A549 (cell line): Measurements from ENCODE around the gene NECAB3. TPM values are rescaled to one million over a fixed set of nuclear protein-coding genes. Genes with fewer than 3 reads are reported as not detected.

ENCODE experiments used
- ATAC-seq, 2 experiments: fragments of 200-7000 bp in 1 of 2; fragments of >200 bp in 1 of 2; cut with Nextera tagmentation in 1 of 2; cut with Tn5 transposase in 1 of 2; 3 replicates each; pipeline versions ENCODE4 v1.8.0 to v1.9.1; 2018 to 2020; ENCODE audit warnings: mild to moderate bottlenecking in 1 of 2, moderate library complexity in 1 of 2
- CTCF ChIA-PET: fragments of 300-600 bp; sonication (Branson Sonifier 250); formaldehyde crosslinking; extraction: SDS; loops from one replicate; lab custom pipeline; 2021; ENCODE audit warnings: antibody characterized with exemption, inconsistent platforms; lab: Yijun Ruan, JAX
- POLR2A ChIA-PET: fragments of 350-600 bp; formaldehyde crosslinking; extraction: SDS; loops from one replicate; lab custom pipeline; 2021; ENCODE audit warnings: antibody characterized with exemption, inconsistent platforms; lab: Yijun Ruan, JAX
- DNase-seq, 2 experiments: peaks; one replicate each; pipeline versions ENCODE4 v3.0.0 to v3.0.0-alpha.2; 2011 to 2016; ENCODE audit warnings: low read depth in 1 of 2, low spot score in 1 of 2
- FAIRE-seq: peaks from 2 replicates; lab custom pipeline; 2011; peaks lifted over from hg19 to GRCh38; lab: Jason Lieb, UNC
- H3K27ac ChIP-seq, 2 experiments: fragments of >200 bp; sonication (Bioruptor Twin); formaldehyde crosslinking; 3 replicates each; pipeline ENCODE4 v1.5.1; 2016 to 2017
- H3K4me1 ChIP-seq: fragments of >200 bp; sonication (Bioruptor Twin); formaldehyde crosslinking; 3 replicates; pipeline ENCODE4 v1.6.1; 2016
- H3K4me2 ChIP-seq: fragments of >200 bp; sonication (Bioruptor Twin); formaldehyde crosslinking; 3 replicates; pipeline ENCODE4 v1.6.1; 2016
- H3K4me3 ChIP-seq: fragments of >200 bp; sonication (Bioruptor Twin); formaldehyde crosslinking; 3 replicates; pipeline ENCODE4 v1.5.1; 2016
- H3K9me3 ChIP-seq: fragments of >200 bp; sonication (Bioruptor Twin); formaldehyde crosslinking; 3 replicates; pipeline ENCODE4 v1.6.1; 2016
- CBX2 ChIP-seq: fragments of 200-600 bp; sonication (generic); IDR thresholded peaks from 2 replicates; pipeline ENCODE4 v1.6.1; 2016; ENCODE audit warnings: low read depth, mild to moderate bottlenecking, borderline replicate concordance
- CHD2 ChIP-seq: fragments of 150-350 bp; IDR thresholded peaks from 2 replicates; pipeline ENCODE4 v1.6.1; 2014; ENCODE audit warnings: low read length; ENCODE audit not compliant: partially characterized antibody
- CHD4 ChIP-seq: fragments of 200-600 bp; sonication (generic); IDR thresholded peaks from 2 replicates; pipeline ENCODE4 v1.6.1; 2016; ENCODE audit warnings: antibody characterized with exemption, mild to moderate bottlenecking, borderline replicate concordance
- EHF ChIP-seq: fragments of 250-450 bp; sonication (Bioruptor Pico); IDR thresholded peaks from 2 replicates; pipeline ENCODE4 v1.5.0; 2020; ENCODE audit warnings: mild to moderate bottlenecking
- ELK1 ChIP-seq: fragments of 150-350 bp; IDR thresholded peaks from 2 replicates; pipeline ENCODE4 v1.6.1; 2014; ENCODE audit warnings: low read depth, mild to moderate bottlenecking, low read length
- ESRRA ChIP-seq: fragments of 150-350 bp; IDR thresholded peaks from 2 replicates; pipeline ENCODE4 v1.6.1; 2014; ENCODE audit warnings: mild to moderate bottlenecking, low read length, borderline replicate concordance
- FOSB ChIP-seq: fragments of 250-450 bp; sonication (Bioruptor Pico); IDR thresholded peaks from 2 replicates; pipeline ENCODE4 v1.5.0; 2020; ENCODE audit warnings: mild to moderate bottlenecking, moderate library complexity
- FOSL2 ChIP-seq, 2 experiments: fragments of 450-650 bp in 1 of 2; fragments of >200 bp in 1 of 2; sonication (Bioruptor Twin) in 1 of 2; formaldehyde crosslinking; IDR thresholded peaks; 2 replicates each; pipeline versions ENCODE4 v1.5.0 to v1.6.1; 2016 to 2020; ENCODE audit warnings: mild to moderate bottlenecking in 1 of 2, moderate library complexity in 1 of 2
- HES2 ChIP-seq: fragments of >200 bp; sonication (Bioruptor Twin); formaldehyde crosslinking; IDR thresholded peaks from 2 replicates; pipeline ENCODE4 v1.6.1; 2016
- HEYL ChIP-seq: fragments of 250-450 bp; sonication (Bioruptor Pico); IDR thresholded peaks from 2 replicates; pipeline ENCODE4 v1.8.0; 2021; ENCODE audit warnings: mild to moderate bottlenecking, moderate library complexity
- HOXA7 ChIP-seq: fragments of 250-450 bp; sonication (Bioruptor Pico); IDR thresholded peaks from 2 replicates; pipeline ENCODE4 v1.5.0; 2020; ENCODE audit warnings: mild to moderate bottlenecking, moderate library complexity
- HOXB5 ChIP-seq: fragments of 250-450 bp; sonication (Bioruptor Pico); IDR thresholded peaks from 2 replicates; pipeline ENCODE4 v1.5.0; 2020; ENCODE audit warnings: mild to moderate bottlenecking, moderate library complexity
- JUN ChIP-seq, 2 experiments: fragments of >200 bp; sonication (Bioruptor Twin); formaldehyde crosslinking; IDR thresholded peaks; 2 replicates in 1 of 2; 3 replicates in 1 of 2; pipeline ENCODE4 v1.6.1; 2016 to 2017
- JUNB ChIP-seq: fragments of >200 bp; sonication (Bioruptor Twin); formaldehyde crosslinking; IDR thresholded peaks from 2 replicates; pipeline ENCODE4 v1.6.1; 2016
- KDM1A ChIP-seq: fragments of 200-600 bp; sonication (generic); IDR thresholded peaks from 2 replicates; pipeline ENCODE4 v1.6.1; 2016; ENCODE audit warnings: low read depth, mild to moderate bottlenecking
- KDM5A ChIP-seq: fragments of 200-600 bp; sonication (generic); IDR thresholded peaks from 2 replicates; pipeline ENCODE4 v1.6.1; 2016; ENCODE audit warnings: antibody characterized with exemption, mild to moderate bottlenecking
- MAZ ChIP-seq: fragments of 150-350 bp; IDR thresholded peaks from 2 replicates; pipeline ENCODE4 v1.6.1; 2014; ENCODE audit warnings: antibody characterized with exemption, low read depth, low read length, borderline replicate concordance
- NFE2L2 ChIP-seq: fragments of 150-350 bp; conservative IDR thresholded peaks from 2 replicates; pipeline ENCODE4 v1.6.1; 2014; ENCODE audit warnings: low read length
- NR3C1 ChIP-seq: fragments of >200 bp; sonication (Bioruptor Twin); formaldehyde crosslinking; IDR thresholded peaks from 3 replicates; pipeline ENCODE4 v1.6.1; 2017
- POLR2AphosphoS2 ChIP-seq: conservative IDR thresholded peaks from 2 replicates; pipeline ENCODE4 v1.6.1; 2012; ENCODE audit warnings: low read length, improper control_type of control experiment, inconsistent platforms
- RARB ChIP-seq: fragments of 250-450 bp; sonication (Bioruptor Pico); IDR thresholded peaks from 2 replicates; pipeline ENCODE4 v1.8.0; 2021; ENCODE audit warnings: mild to moderate bottlenecking, moderate library complexity
- RNF2 ChIP-seq: fragments of 200-600 bp; sonication (generic); IDR thresholded peaks from 2 replicates; pipeline ENCODE4 v1.6.1; 2016; ENCODE audit warnings: low read depth, mild to moderate bottlenecking, antibody characterized with exemption, moderate library complexity, borderline replicate concordance
- SMC3 ChIP-seq: fragments of >200 bp; sonication (Bioruptor Twin); formaldehyde crosslinking; IDR thresholded peaks from 3 replicates; pipeline ENCODE4 v1.6.1; 2018; ENCODE audit warnings: inconsistent platforms
- SREBF2 ChIP-seq: fragments of 450-650 bp; IDR thresholded peaks from 2 replicates; pipeline ENCODE4 v1.6.1; 2014; ENCODE audit warnings: mild to moderate bottlenecking, moderate library complexity
- TFCP2L1 ChIP-seq: fragments of 250-450 bp; sonication (Bioruptor Pico); IDR thresholded peaks from 2 replicates; pipeline ENCODE4 v1.5.0; 2021; ENCODE audit warnings: mild to moderate bottlenecking
- ZFP36 ChIP-seq: fragments of 450-650 bp; IDR thresholded peaks from 2 replicates; pipeline ENCODE4 v1.6.1; 2014; ENCODE audit warnings: borderline replicate concordance; ENCODE audit not compliant: partially characterized antibody
- WGBS: methylation state at CpG from one replicate; pipeline ENCODE4 v1.1.6; 2017; ENCODE audit errors: missing lambda C conversion rate; 5-methylcytosine and 5-hydroxymethylcytosine counted together
- polyA plus RNA-seq, 4 experiments: library from polyadenylated mRNA; depleted of rRNA in 3 of 4; stranded (reverse); fragments of >200 nt; fragmentation: RNase III in 1 of 4; extraction: RNeasy Plus Mini Kit Qiagen cat#74134 plus additional on column Dnase treatment in 1 of 4; gene quantifications; 2 replicates in 3 of 4; 3 replicates in 1 of 4; pipeline ENCODE4 v1.2.3, GENCODE V29; 2011 to 2017
- TF ChIP-seq, protein P1 (sequence below): fragments of 200-600 bp; sonication (generic); IDR thresholded peaks from 2 replicates; pipeline ENCODE4 v1.6.1; 2016; ENCODE audit warnings: antibody characterized with exemption, mild to moderate bottlenecking, moderate library complexity
- TF ChIP-seq, protein P2 (sequence below): IDR thresholded peaks from 2 replicates; pipeline ENCODE4 v1.6.1; 2012
- TF ChIP-seq, protein P3 (sequence below): IDR thresholded peaks from 2 replicates; pipeline ENCODE4 v1.6.1; 2012; ENCODE audit warnings: low read depth, borderline replicate concordance
- TF ChIP-seq, protein P4 (sequence below): fragments of 450-650 bp; IDR thresholded peaks from 2 replicates; pipeline ENCODE4 v1.6.1; 2014; ENCODE audit warnings: antibody characterized with exemption

Gene NECAB3
- polyA plus RNA-seq, 2 of the 4 experiments (the other 2 are of a cell fraction): 9.3 to 19.3 TPM

DNA sequence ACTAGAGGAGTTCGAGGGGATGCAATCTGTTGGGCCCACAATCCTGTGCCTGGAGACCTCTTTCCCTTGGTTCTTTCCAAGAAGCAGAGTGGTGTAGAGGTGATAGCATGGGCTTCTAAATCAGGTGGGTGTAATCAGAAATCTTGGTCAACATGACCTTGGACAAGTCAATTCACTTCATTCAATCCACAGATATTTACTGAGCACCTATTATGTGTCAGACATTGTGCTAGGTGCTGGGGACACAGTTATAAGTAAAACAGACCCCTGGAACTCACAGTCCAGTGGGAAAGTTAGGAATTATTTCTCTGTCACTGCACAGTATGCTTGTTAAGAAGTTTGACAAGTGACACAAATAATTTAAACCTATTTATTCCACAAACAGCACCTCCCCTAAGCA lies 15.3 kb upstream of the NECAB3 start:
- Histone ChIP-seq H3K4me2 (no peak overlapping the region), H3K27ac (no peak overlapping the region), H3K4me3 (no peak overlapping the region), H3K4me1 (peaks cover 13% of the 10 kb centered on the region), H3K9me3 (no peaks in the 10 kb centered on the region)
- WGBS: 86% methylated on average over 1 of the region's 1 CpG
- FAIRE-seq (no peak), DNase-seq (no peak), ATAC-seq (no peak)
- ChIA-PET POLR2A (no interaction called here), CTCF (interaction anchor here (0.9 to 1.6 kb wide), 2 partner anchors 9 to 132 kb away, joined by 3 to 4 read pairs; no protein-coding TSS in a partner anchor)
- no peak for TF ChIP-seq NFE2L2
- no peak for TF ChIP-seq EHF (CRISPR knock-in tag)
- TF ChIP-seq ESRRA: no peak
- TF ChIP-seq JUNB: no peak
- TF ChIP-seq POLR2AphosphoS2: no peak
- no peak for TF ChIP-seq FOSL2 (IDR thresholded peaks at IDR 0.05)
- no peak for TF ChIP-seq FOSL2 (CRISPR knock-in tag; IDR thresholded peaks at IDR 0.05)
- TF ChIP-seq RARB (CRISPR knock-in tag): no peak
- no peak for TF ChIP-seq CBX2
- no peak for TF ChIP-seq MAZ
- TF ChIP-seq CHD2: no peak
- no peak for TF ChIP-seq FOSB (CRISPR knock-in tag)
- no peak for TF ChIP-seq SREBF2
- TF ChIP-seq HOXB5 (CRISPR knock-in tag): no peak
- TF ChIP-seq KDM5A: no peak
- no peak for TF ChIP-seq KDM1A
- TF ChIP-seq, protein P1, sequence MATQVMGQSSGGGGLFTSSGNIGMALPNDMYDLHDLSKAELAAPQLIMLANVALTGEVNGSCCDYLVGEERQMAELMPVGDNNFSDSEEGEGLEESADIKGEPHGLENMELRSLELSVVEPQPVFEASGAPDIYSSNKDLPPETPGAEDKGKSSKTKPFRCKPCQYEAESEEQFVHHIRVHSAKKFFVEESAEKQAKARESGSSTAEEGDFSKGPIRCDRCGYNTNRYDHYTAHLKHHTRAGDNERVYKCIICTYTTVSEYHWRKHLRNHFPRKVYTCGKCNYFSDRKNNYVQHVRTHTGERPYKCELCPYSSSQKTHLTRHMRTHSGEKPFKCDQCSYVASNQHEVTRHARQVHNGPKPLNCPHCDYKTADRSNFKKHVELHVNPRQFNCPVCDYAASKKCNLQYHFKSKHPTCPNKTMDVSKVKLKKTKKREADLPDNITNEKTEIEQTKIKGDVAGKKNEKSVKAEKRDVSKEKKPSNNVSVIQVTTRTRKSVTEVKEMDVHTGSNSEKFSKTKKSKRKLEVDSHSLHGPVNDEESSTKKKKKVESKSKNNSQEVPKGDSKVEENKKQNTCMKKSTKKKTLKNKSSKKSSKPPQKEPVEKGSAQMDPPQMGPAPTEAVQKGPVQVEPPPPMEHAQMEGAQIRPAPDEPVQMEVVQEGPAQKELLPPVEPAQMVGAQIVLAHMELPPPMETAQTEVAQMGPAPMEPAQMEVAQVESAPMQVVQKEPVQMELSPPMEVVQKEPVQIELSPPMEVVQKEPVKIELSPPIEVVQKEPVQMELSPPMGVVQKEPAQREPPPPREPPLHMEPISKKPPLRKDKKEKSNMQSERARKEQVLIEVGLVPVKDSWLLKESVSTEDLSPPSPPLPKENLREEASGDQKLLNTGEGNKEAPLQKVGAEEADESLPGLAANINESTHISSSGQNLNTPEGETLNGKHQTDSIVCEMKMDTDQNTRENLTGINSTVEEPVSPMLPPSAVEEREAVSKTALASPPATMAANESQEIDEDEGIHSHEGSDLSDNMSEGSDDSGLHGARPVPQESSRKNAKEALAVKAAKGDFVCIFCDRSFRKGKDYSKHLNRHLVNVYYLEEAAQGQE: no peak

- CTCF ChIA-PET: interaction anchor here (0.9 to 1.6 kb wide), 2 partner anchors 8 to 131 kb away, joined by 3 to 4 read pairs; no protein-coding TSS in a partner anchor
- Histone ChIP-seq H3K27ac (no peak overlapping the region), H3K4me2 (no peak overlapping the region), H3K9me3 (no peaks in the 10 kb centered on the region), H3K4me1 (peaks cover 18% of the 10 kb centered on the region), H3K4me3 (no peak overlapping the region)
- no peak for FAIRE-seq
- POLR2A ChIA-PET: no interaction called here
- 91% methylated on average over 3 of the region's 3 CpGs for WGBS
- no peak for DNase-seq
- ATAC-seq: no peak
- TF ChIP-seq CHD2 (no peak), HEYL (CRISPR knock-in tag) (no peak), HES2 (no peak), SMC3 (no peak), SREBF2 (no peak), TFCP2L1 (CRISPR knock-in tag) (no peak), ZFP36 (no peak), RNF2 (no peak), CHD4 (no peak), JUN (IDR thresholded peaks at IDR 0.05) (no peak), ELK1 (no peak), HOXA7 (CRISPR knock-in tag) (no peak), NR3C1 (no peak), CBX2 (no peak)
- TF ChIP-seq, protein P2, sequence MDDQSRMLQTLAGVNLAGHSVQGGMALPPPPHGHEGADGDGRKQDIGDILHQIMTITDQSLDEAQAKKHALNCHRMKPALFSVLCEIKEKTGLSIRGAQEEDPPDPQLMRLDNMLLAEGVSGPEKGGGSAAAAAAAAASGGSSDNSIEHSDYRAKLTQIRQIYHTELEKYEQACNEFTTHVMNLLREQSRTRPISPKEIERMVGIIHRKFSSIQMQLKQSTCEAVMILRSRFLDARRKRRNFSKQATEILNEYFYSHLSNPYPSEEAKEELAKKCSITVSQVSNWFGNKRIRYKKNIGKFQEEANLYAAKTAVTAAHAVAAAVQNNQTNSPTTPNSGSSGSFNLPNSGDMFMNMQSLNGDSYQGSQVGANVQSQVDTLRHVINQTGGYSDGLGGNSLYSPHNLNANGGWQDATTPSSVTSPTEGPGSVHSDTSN: no peak
- TF ChIP-seq, protein P3, sequence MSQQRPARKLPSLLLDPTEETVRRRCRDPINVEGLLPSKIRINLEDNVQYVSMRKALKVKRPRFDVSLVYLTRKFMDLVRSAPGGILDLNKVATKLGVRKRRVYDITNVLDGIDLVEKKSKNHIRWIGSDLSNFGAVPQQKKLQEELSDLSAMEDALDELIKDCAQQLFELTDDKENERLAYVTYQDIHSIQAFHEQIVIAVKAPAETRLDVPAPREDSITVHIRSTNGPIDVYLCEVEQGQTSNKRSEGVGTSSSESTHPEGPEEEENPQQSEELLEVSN: no peak
- TF ChIP-seq, protein P4, sequence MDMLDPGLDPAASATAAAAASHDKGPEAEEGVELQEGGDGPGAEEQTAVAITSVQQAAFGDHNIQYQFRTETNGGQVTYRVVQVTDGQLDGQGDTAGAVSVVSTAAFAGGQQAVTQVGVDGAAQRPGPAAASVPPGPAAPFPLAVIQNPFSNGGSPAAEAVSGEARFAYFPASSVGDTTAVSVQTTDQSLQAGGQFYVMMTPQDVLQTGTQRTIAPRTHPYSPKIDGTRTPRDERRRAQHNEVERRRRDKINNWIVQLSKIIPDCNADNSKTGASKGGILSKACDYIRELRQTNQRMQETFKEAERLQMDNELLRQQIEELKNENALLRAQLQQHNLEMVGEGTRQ: no peak
Observed at GRCh38 chr20:33688938-33689424, 14.8 kb upstream of the NECAB3 start.
